OCI-M2 (cell line): Measurements from ENCODE around the gene SEPTIN2.
"Not testable (repeated sequence)": the region's sequence is repeated elsewhere in the genome, so short reads cannot be mapped to it uniquely, and the experiment has no call there.

Experiments used
- DNase-seq: peaks from one replicate; lab custom pipeline; 2025; ENCODE audit not compliant: unreplicated experiment; lab: John Stamatoyannopoulos, UW

SEPTIN2 gene

GRCh38 chr2:241378816-241379215, 63.1 kb downstream of the SEPTIN2 start:
- DNase-seq = no peak

GRCh38 chr2:241379481-241380480, 64.1 kb downstream of the SEPTIN2 start:
- no peak for DNase-seq

GRCh38 chr2:241381872-241382271, 66.1 kb downstream of the SEPTIN2 start:
- no peak for DNase-seq

GRCh38 chr2:241385450-241385849, 69.7 kb downstream of the SEPTIN2 start:
- not testable (repeated sequence) for DNase-seq

GRCh38 chr2:241386519-241386918, 70.8 kb downstream of the SEPTIN2 start:
- DNase-seq = no peak

GRCh38 chr2:241389697-241390096, 74.0 kb downstream of the SEPTIN2 start:
- DNase-seq = no peak

GRCh38 chr2:241390301-241391206, 74.8 kb downstream of the SEPTIN2 start:
- DNase-seq = no peak

GRCh38 chr2:241391892-241392665, 76.4 kb downstream of the SEPTIN2 start:
- DNase-seq = no peak

GRCh38 chr2:241392753-241393152, 77.0 kb downstream of the SEPTIN2 start:
- not testable (repeated sequence) for DNase-seq

GRCh38 chr2:241393524-241394196, 77.9 kb downstream of the SEPTIN2 start:
- no peak for DNase-seq

GRCh38 chr2:241396809-241397208, 81.1 kb downstream of the SEPTIN2 start:
- DNase-seq = not testable (repeated sequence)

GRCh38 chr2:241399941-241400922, 84.5 kb downstream of the SEPTIN2 start:
- DNase-seq = no peak
